ENCODE measurements around the gene DEFB121. TPM values are rescaled to one million over a fixed set of nuclear protein-coding genes. Genes with fewer than 3 reads are reported as not detected.

Gene DEFB121
- total and polyA plus RNA-seq, 2 of the 8 experiments (the other 6 are each of a cell fraction or from before 2014, with no cell fraction given): not detected

GRCh38 chr20:31403886-31404285, 2.1 kb downstream of the DEFB121 start (continued):
- no peak for TF ChIP-seq SAP30 (IDR thresholded peaks at IDR 0.05; ENCODE audit: insufficient read depth, insufficient replicate concordance, low read length)
- TF ChIP-seq RNF2 (IDR thresholded peaks at IDR 0.05; ENCODE audit: borderline replicate concordance, low read depth, low read length, missing control alignments, poor library complexity, severe bottlenecking): no peak
- no peak for TF ChIP-seq GABPA (IDR thresholded peaks at IDR 0.05; ENCODE audit: borderline replicate concordance, insufficient read depth, low read length)
- TF ChIP-seq MAFK (IDR thresholded peaks at IDR 0.05; ENCODE audit: low read depth, low read length): no peak
- TF ChIP-seq ATF2 (IDR thresholded peaks at IDR 0.05; ENCODE audit: low read length): no peak
